ENCODE measurements around the gene C2orf72.

- TF ChIP-seq CTCF (IDR thresholded peaks at IDR 0.05), result no peak
- no peak for TF ChIP-seq POLR2A (IDR thresholded peaks at IDR 0.05)
Measured at GRCh38 chr2:231041061-231041689, 3.9 kb downstream of the C2orf72 start.

All from gastroesophageal sphincter (tissue), 3 donors.